ENCODE measurements around the gene CDCA5. TPM values are rescaled to one million over a fixed set of nuclear protein-coding genes. Genes with fewer than 3 reads are reported as not detected.

The CDCA5 gene
- total RNA-seq, 1 experiment from 2014 or later, result 73.4 TPM

DNA sequence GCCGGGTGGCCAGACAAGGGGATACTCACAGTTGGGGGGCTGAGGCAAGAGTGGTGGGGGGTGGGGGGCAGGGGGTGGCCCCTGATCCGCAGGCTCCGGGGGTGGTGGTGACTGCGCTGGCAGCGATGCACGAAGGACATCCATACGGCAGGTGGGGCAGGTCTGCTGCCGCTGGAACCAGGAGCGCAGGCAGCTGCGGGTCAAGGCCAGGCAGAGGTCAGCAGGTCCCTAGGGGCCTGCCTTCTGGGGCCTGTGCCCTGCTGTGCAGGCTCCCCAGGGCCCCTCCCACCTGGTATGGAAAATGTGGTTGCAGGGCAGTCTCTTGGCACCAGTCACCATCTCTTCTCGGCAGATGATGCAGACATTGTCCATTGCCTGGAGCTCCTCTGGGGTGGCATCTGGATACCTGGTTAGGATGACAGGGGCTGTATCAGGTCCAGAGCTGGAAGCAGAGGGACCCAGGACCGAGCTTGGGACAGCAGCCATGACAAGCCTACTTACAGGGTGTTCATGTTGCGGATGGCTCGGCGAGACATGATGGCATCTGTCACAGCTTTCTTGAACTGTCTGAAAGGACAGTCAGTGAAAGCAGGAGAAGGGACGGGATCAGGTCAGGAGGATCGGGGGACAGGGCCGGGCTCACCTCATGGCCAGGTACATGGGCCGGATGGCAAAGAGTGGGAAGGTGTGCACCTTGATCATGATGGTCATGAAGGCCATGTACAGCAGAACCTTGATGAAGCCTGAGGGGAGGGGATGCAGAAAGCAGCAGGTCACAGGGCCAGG, 47.0 kb upstream of the CDCA5 start:
- TF ChIP-seq, protein P1, sequence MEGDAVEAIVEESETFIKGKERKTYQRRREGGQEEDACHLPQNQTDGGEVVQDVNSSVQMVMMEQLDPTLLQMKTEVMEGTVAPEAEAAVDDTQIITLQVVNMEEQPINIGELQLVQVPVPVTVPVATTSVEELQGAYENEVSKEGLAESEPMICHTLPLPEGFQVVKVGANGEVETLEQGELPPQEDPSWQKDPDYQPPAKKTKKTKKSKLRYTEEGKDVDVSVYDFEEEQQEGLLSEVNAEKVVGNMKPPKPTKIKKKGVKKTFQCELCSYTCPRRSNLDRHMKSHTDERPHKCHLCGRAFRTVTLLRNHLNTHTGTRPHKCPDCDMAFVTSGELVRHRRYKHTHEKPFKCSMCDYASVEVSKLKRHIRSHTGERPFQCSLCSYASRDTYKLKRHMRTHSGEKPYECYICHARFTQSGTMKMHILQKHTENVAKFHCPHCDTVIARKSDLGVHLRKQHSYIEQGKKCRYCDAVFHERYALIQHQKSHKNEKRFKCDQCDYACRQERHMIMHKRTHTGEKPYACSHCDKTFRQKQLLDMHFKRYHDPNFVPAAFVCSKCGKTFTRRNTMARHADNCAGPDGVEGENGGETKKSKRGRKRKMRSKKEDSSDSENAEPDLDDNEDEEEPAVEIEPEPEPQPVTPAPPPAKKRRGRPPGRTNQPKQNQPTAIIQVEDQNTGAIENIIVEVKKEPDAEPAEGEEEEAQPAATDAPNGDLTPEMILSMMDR (conservative IDR thresholded peaks at IDR 0.05; ENCODE audit: low read depth, low read length), result no peak
- TF ChIP-seq EZH2phosphoT487 (IDR thresholded peaks at IDR 0.05; ENCODE audit: borderline replicate concordance, low read length) (no peak), EZH2 (IDR thresholded peaks at IDR 0.05; ENCODE audit: low read length, unreplicated experiment) (no peak)
- Histone ChIP-seq H3K79me2 (ENCODE audit: low read length) (peaks cover 35% of the 10 kb centered on the region), H3K4me3 (ENCODE audit: low read length) (no peak overlapping the region), H3K27me3 (ENCODE audit: low read length) (no peaks in the 10 kb centered on the region), H4K20me1 (ENCODE audit: low read length) (no peaks in the 10 kb centered on the region; the same call in 1 of the 2 replicates), H2AFZ (ENCODE audit: low read length) (no peak overlapping the region), H3K9me3 (ENCODE audit: low read length) (no peaks in the 10 kb centered on the region), H3K9me2 (replicated peaks; ENCODE audit: low read length) (no peaks in the 10 kb centered on the region), H3K36me3 (ENCODE audit: low read depth, low read length) (peaks cover 46% of the 10 kb centered on the region; the same call in 1 of the 2 replicates), H3K4me2 (ENCODE audit: low read length) (no peak overlapping the region), H3F3A (ENCODE audit: low read length, unreplicated experiment) (no peaks in the 10 kb centered on the region), H3K27ac (ENCODE audit: low read length) (no peak overlapping the region), H3K9ac (ENCODE audit: low read length) (no peak overlapping the region), H3K4me1 (ENCODE audit: insufficient read depth, low read length) (peaks cover 16% of the 10 kb centered on the region)
- ATAC-seq (no peak), DNase-seq (no peak)
- intact Hi-C loops (cut with micrococcal nuclease), result no loop called here
- ChIA-PET POLR2A (ENCODE audit: unreplicated experiment) (no interaction called here), CTCF (interaction anchor here (0.5 to 0.7 kb wide), 2 partner anchors 18 to 95 kb away, joined by 3 to 5 read pairs; no protein-coding TSS in a partner anchor)
- no TSS peak for BruUV-seq (replicated peaks)

DNA sequence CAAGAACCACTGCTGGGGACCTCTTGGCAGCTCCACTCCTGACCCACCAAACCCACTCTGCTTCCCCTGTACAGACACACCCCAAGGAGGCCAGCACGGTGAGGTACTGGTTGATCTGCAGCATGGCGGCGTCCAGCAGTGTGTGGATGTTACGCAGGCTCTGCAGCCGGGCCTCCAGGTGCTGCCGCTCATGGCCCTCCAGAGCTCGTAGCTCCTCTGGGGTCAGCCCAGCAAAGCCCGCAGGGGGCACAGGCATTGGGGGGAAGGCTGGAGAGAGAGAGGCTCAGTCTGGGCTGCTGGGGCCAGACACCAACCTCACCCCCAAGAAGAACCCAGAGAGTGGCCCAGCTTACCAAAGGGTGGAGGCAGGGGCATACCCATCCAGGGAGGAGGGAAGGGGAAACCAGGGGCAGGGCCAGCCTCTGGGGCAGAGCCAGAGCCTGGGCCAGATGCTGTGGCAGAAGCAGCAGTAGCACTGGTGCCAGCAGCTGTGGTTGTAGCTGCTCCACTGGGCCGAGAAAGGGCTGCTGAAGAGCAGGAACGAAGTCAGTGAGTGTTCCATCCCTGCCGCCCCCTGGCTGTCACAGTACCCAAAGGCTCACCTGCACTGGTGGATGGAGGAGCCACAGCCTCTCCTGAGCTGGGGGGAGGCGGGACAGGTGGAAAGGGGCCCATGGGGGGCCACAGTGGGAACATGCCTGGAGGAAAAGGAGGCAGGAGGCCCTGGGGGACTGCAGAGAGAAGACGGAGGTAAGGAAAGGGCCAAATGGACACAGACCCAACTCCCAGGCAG, 46.0 kb upstream of the CDCA5 start:
- intact Hi-C loops (cut with micrococcal nuclease), result no loop called here
- DNase-seq (no peak), ATAC-seq (no peak)
- H3K79me2 ChIP-seq (ENCODE audit: low read length), result peaks cover 39% of the 10 kb centered on the region
- peaks cover 53% of the 10 kb centered on the region; the same call in 1 of the 2 replicates for H3K36me3 ChIP-seq (ENCODE audit: low read depth, low read length)
- TF ChIP-seq, protein P1 (conservative IDR thresholded peaks at IDR 0.05; ENCODE audit: low read depth, low read length), result peak; percentile 20; the same call in 1 of the 2 replicates
- TF ChIP-seq EZH2 (IDR thresholded peaks at IDR 0.05; ENCODE audit: low read length, unreplicated experiment), result no peak
- H3K9ac ChIP-seq (ENCODE audit: low read length), result no peak overlapping the region
- no peaks in the 10 kb centered on the region for H3K9me2 ChIP-seq (replicated peaks; ENCODE audit: low read length)
- no peak overlapping the region for H3K4me3 ChIP-seq (ENCODE audit: low read length)
- no peaks in the 10 kb centered on the region for H3F3A ChIP-seq (ENCODE audit: low read length, unreplicated experiment)
- H4K20me1 ChIP-seq (ENCODE audit: low read length), result no peaks in the 10 kb centered on the region; the same call in 1 of the 2 replicates
- no peak overlapping the region for H3K4me2 ChIP-seq (ENCODE audit: low read length)
- no peak overlapping the region for H3K27ac ChIP-seq (ENCODE audit: low read length)
- no peak overlapping the region for H2AFZ ChIP-seq (ENCODE audit: low read length)
- H3K4me1 ChIP-seq (ENCODE audit: insufficient read depth, low read length), result peaks cover 10% of the 10 kb centered on the region
- no peaks in the 10 kb centered on the region for H3K9me3 ChIP-seq (ENCODE audit: low read length)
- H3K27me3 ChIP-seq (ENCODE audit: low read length), result no peaks in the 10 kb centered on the region
- POLR2A ChIA-PET (ENCODE audit: unreplicated experiment), result no interaction called here
- CTCF ChIA-PET, result interaction anchor here (0.5 to 0.7 kb wide), 2 partner anchors 17 to 96 kb away, joined by 3 to 5 read pairs; no protein-coding TSS in a partner anchor
- no TSS peak for BruUV-seq (replicated peaks)
